Neural progenitor cell (in vitro differentiated cells): ENCODE data around the gene GIMD1.

ENCODE experiments used
- CTCF ChIP-seq: fragments of 200-600 bp; sonication (generic); IDR thresholded peaks from 2 replicates; pipeline ENCODE4 v1.5.1; 2017; ENCODE audit warnings: antibody characterized with exemption, mild to moderate bottlenecking
- EZH2 ChIP-seq: fragments of 200-600 bp; sonication (generic); IDR thresholded peaks from 2 replicates; pipeline ENCODE4 v1.6.1; 2017; ENCODE audit warnings: antibody characterized with exemption, mild to moderate bottlenecking, moderate library complexity
- EZH2phosphoT487 ChIP-seq: fragments of 200-600 bp; sonication (generic); IDR thresholded peaks from 2 replicates; pipeline ENCODE4 v1.6.1; 2017; ENCODE audit warnings: antibody characterized with exemption

- no peak for TF ChIP-seq CTCF
- no peak for TF ChIP-seq EZH2
- no peak for TF ChIP-seq EZH2phosphoT487
Observed at GRCh38 chr4:106358899-106359298, 9.7 kb downstream of the GIMD1 start.
